Suprapubic skin (tissue), 4 donors: ENCODE results near the gene ZDHHC14. TPM values are rescaled to one million over a fixed set of nuclear protein-coding genes. Genes with fewer than 3 reads are reported as not detected.

Experiments used
- DNase-seq, 2 donors: peaks; one replicate each; pipeline ENCODE4 v3.0.0-alpha.2; 2019; ENCODE audit warnings: low spot score in 2 of 2
- H3K27ac ChIP-seq: fragments of 200-600 bp; sonication (generic); one replicate; pipeline ENCODE4 v1.5.1; 2019
- H3K27me3 ChIP-seq: fragments of 200-600 bp; sonication (generic); one replicate; pipeline ENCODE4 v1.5.1; 2019
- H3K36me3 ChIP-seq: fragments of 200-600 bp; sonication (generic); one replicate; pipeline ENCODE4 v1.5.1; 2019
- H3K4me1 ChIP-seq: fragments of 200-600 bp; sonication (generic); one replicate; pipeline ENCODE4 v1.5.1; 2019
- H3K4me3 ChIP-seq: fragments of 200-600 bp; sonication (generic); one replicate; pipeline ENCODE4 v1.5.1; 2019; ENCODE audit warnings: mild to moderate bottlenecking
- H3K9me3 ChIP-seq: fragments of 200-600 bp; sonication (generic); one replicate; pipeline ENCODE4 v1.5.1; 2019
- CTCF ChIP-seq, 2 donors: fragments of 200-600 bp in 1 of 2; fragments of 450-650 bp in 1 of 2; sonication (generic) in 1 of 2; IDR thresholded peaks; one replicate each; pipeline ENCODE4 v1.5.1; 2016 to 2019; ENCODE audit warnings: antibody characterized with exemption in 2 of 2, mild to moderate bottlenecking in 1 of 2, moderate library complexity in 1 of 2
- EP300 ChIP-seq: sonication (generic); formaldehyde crosslinking; IDR thresholded peaks from one replicate; pipeline ENCODE4 v1.6.1; 2017; ENCODE audit warnings: antibody characterized with exemption
- POLR2A ChIP-seq, 2 donors: fragments of 450-650 bp; IDR thresholded peaks; one replicate each; pipeline ENCODE4 v1.6.1; 2017; ENCODE audit warnings: antibody characterized with exemption in 2 of 2, mild to moderate bottlenecking in 2 of 2, moderate library complexity in 2 of 2
- POLR2AphosphoS5 ChIP-seq, 3 donors: sonication (generic); formaldehyde crosslinking; IDR thresholded peaks; one replicate each; pipeline ENCODE4 v1.6.1; 2017; ENCODE audit warnings: antibody characterized with exemption in 3 of 3
- WGBS: methylation state at CpG from one replicate; pipeline ENCODE4 v1.1.5; 2018; 5-methylcytosine and 5-hydroxymethylcytosine counted together
- total RNA-seq, 4 donors: library from RNA; depleted of rRNA; stranded (reverse); fragments of >200 nt; gene quantifications; one replicate each; pipeline ENCODE4 v1.1.0, GENCODE V29; 2016

ZDHHC14 gene
- total RNA-seq, 4 donors from 2014 or later = 4.3 to 9.9 (median 7.7) TPM

GRCh38 chr6:157429248-157429647 is 48.3 kb downstream of the ZDHHC14 start:
- 90% methylated on average over 1 of the region's 1 CpG for WGBS

DNA sequence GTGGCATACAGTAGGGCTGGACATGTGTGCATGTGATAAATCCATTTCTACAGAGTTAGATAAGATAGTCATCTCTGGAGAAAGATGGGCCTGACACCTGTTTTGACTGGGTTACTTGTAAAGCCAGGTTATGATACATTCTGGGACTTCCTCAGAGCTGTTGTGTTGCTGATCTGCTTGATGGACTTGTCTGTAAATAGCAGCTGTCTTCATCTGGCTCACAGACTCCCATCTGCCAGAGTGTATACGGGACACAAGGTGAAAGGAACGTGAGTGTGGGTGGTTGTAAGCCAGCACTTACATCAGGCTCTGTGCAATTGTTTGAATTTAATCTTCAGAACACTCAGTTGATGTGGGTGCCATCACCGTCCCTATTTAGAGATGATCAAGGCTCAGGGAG is 49.8 kb downstream of the ZDHHC14 start:
- Histone ChIP-seq H3K9me3 (no peaks in the 10 kb centered on the region), H3K4me1 (peaks cover 6% of the 10 kb centered on the region), H3K4me3 (no peak overlapping the region), H3K36me3 (no peaks in the 10 kb centered on the region), H3K27me3 (no peaks in the 10 kb centered on the region), H3K27ac (no peak overlapping the region)
- WGBS = 93% methylated on average over 3 of the region's 3 CpGs
- DNase-seq = no peak
- TF ChIP-seq POLR2A (IDR thresholded peaks at IDR 0.05) (no peak), CTCF (IDR thresholded peaks at IDR 0.05) (no peak), POLR2AphosphoS5 (IDR thresholded peaks at IDR 0.05) (no peak), EP300 (no peak)

More at GRCh38 chr6:157429248-157429647, 48.3 kb downstream of the ZDHHC14 start:
- Histone ChIP-seq H3K9me3 (no peaks in the 10 kb centered on the region), H3K4me3 (no peak overlapping the region), H3K4me1 (peaks cover 6% of the 10 kb centered on the region), H3K27me3 (no peaks in the 10 kb centered on the region), H3K27ac (no peak overlapping the region), H3K36me3 (no peaks in the 10 kb centered on the region)
- no peak for TF ChIP-seq POLR2AphosphoS5 (IDR thresholded peaks at IDR 0.05)
- TF ChIP-seq POLR2A (IDR thresholded peaks at IDR 0.05) = no peak
- TF ChIP-seq EP300 = no peak
- TF ChIP-seq CTCF (IDR thresholded peaks at IDR 0.05) = no peak
- no peak for DNase-seq

DNA sequence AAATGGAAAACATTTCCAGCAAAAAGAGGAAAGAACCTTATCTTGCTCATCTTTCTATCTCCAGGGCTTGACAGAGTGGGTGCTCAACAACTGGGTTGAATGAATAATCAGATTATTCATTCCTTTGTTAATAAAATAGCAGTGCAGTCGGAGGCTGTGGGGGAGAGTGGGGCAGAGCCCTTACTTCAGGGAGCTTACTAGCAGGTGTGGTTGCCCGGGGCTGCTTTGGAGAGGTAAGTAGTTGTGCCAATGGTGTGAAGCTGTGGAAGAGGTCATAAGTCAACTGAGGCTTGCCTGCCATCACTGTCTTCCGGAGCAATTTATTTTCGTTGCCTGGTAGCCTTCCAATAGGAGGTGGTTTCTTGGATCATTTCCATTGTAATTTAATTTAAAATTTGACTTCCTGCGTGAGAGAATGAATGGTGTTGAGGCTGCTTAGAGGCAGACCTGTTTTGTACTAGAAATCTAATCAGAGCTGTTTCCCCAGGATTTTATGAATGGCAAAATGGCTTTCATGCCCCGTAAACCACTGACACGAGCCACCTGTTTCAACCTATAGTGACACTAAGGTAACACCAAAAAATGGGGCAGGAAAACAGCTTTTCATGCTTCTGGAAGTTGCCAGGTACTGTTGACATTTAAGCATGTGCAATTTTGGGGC is 51.4 kb downstream of the ZDHHC14 start:
- Histone ChIP-seq H3K4me1 (peaks cover 6% of the 10 kb centered on the region), H3K27me3 (no peaks in the 10 kb centered on the region), H3K27ac (no peak overlapping the region), H3K9me3 (no peaks in the 10 kb centered on the region), H3K36me3 (no peaks in the 10 kb centered on the region), H3K4me3 (no peak overlapping the region)
- no peak for DNase-seq
- 43% methylated on average over 7 of the region's 7 CpGs for WGBS
- no peak for TF ChIP-seq POLR2AphosphoS5 (IDR thresholded peaks at IDR 0.05)
- no peak for TF ChIP-seq EP300
- no peak for TF ChIP-seq CTCF (IDR thresholded peaks at IDR 0.05)
- no peak for TF ChIP-seq POLR2A (IDR thresholded peaks at IDR 0.05)

GRCh38 chr6:157432892-157433265 is 51.9 kb downstream of the ZDHHC14 start:
- 90% methylated on average over 10 of the region's 11 CpGs for WGBS
- no peak overlapping the region for H3K4me3 ChIP-seq
- DNase-seq = no peak
- no peaks in the 10 kb centered on the region for H3K9me3 ChIP-seq
- no peak overlapping the region for H3K27ac ChIP-seq
- TF ChIP-seq EP300 = no peak
- TF ChIP-seq POLR2AphosphoS5 (IDR thresholded peaks at IDR 0.05) = no peak
- no peak for TF ChIP-seq POLR2A (IDR thresholded peaks at IDR 0.05)
- no peak for TF ChIP-seq CTCF (IDR thresholded peaks at IDR 0.05)
- H3K4me1 ChIP-seq = peaks cover 6% of the 10 kb centered on the region
- no peaks in the 10 kb centered on the region for H3K36me3 ChIP-seq
- H3K27me3 ChIP-seq = no peaks in the 10 kb centered on the region

DNA sequence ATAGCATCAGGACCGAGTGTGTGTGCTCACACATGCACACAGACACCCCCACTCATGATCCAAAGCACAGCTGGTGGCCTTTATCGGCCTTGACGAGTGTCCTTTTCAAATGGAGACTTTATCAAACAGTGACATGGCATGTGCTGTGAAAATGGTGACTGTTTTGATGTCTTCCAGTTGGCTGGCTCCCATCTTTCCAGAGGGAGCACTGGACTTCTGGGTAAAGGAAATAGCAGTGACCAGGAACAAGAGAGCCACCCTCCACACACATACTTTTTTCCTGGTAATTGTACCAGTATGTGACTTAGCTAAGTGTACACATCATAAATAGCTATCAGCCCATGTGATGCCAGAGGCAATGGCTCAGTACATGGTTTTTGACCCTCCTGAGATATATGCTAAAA is 52.7 kb downstream of the ZDHHC14 start:
- H3K4me1 ChIP-seq = peaks cover 6% of the 10 kb centered on the region
- no peak for TF ChIP-seq POLR2A (IDR thresholded peaks at IDR 0.05)
- no peak for TF ChIP-seq CTCF (IDR thresholded peaks at IDR 0.05)
- TF ChIP-seq POLR2AphosphoS5 (IDR thresholded peaks at IDR 0.05) = no peak
- TF ChIP-seq EP300 = no peak
- H3K4me3 ChIP-seq = no peak overlapping the region
- no peaks in the 10 kb centered on the region for H3K27me3 ChIP-seq
- DNase-seq = no peak
- H3K36me3 ChIP-seq = no peaks in the 10 kb centered on the region
- no peak overlapping the region for H3K27ac ChIP-seq
- 97% methylated on average over 3 of the region's 3 CpGs for WGBS
- no peaks in the 10 kb centered on the region for H3K9me3 ChIP-seq
